Lower lobe of right lung (tissue), 2 donors: ENCODE data around the gene ASB13. TPM values are rescaled to one million over a fixed set of nuclear protein-coding genes. Genes with fewer than 3 reads are reported as not detected.

ENCODE experiments used
- ATAC-seq, 2 donors: fragments of 200-7000 bp; cut with Tn5 transposase; one replicate each; pipeline ENCODE4 v1.9.1; 2020 to 2022; ENCODE audit warnings: mild to moderate bottlenecking in 2 of 2, moderate library complexity in 2 of 2
- DNase-seq: peaks from one replicate; pipeline ENCODE4 v3.0.0-alpha.2; 2020
- H3K27ac ChIP-seq: fragments of 200-600 bp; one replicate; pipeline ENCODE4 v1.8.0; 2022
- H3K27me3 ChIP-seq: fragments of 200-600 bp; one replicate; pipeline ENCODE4 v1.8.0; 2022; ENCODE audit warnings: low read depth
- H3K36me3 ChIP-seq: fragments of 200-600 bp; one replicate; pipeline ENCODE4 v1.8.0; 2022; ENCODE audit warnings: mild to moderate bottlenecking
- H3K4me1 ChIP-seq: fragments of 200-600 bp; one replicate; pipeline ENCODE4 v1.8.0; 2022
- H3K4me3 ChIP-seq: fragments of 200-600 bp; one replicate; pipeline ENCODE4 v1.8.0; 2022; ENCODE audit warnings: mild to moderate bottlenecking
- H3K9me3 ChIP-seq: fragments of 200-600 bp; one replicate; pipeline ENCODE4 v1.8.0; 2022
- intact Hi-C: fragments of 100-400 bp; cut with DNase I; formaldehyde crosslinking; loops from one replicate; pipeline ENCODE4 v1.11.0; 2022
- long read RNA-seq: library from polyadenylated mRNA; unstranded; transcript quantifications from one replicate; pipeline ENCODE4 v2.0.0, GENCODE V29; 2021
- total RNA-seq: library from RNA; stranded (reverse); fragmentation: NEBNext Ultra II Directional; extraction: Animal tissue kit (Norgen Biotek cat#: 25700); gene quantifications from one replicate; pipeline ENCODE4 v1.2.1, GENCODE V29; 2021
- TF ChIP-seq, protein P1 (sequence below): fragments of 200-600 bp; IDR thresholded peaks from one replicate; pipeline ENCODE4 v1.8.0; 2022; ENCODE audit warnings: antibody characterized with exemption, mild to moderate bottlenecking
- donor health status: DM: no; HTN: yes; CAD: no; lungs with severe emphysema.

The ASB13 gene, protein sequence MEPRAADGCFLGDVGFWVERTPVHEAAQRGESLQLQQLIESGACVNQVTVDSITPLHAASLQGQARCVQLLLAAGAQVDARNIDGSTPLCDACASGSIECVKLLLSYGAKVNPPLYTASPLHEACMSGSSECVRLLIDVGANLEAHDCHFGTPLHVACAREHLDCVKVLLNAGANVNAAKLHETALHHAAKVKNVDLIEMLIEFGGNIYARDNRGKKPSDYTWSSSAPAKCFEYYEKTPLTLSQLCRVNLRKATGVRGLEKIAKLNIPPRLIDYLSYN
- total RNA-seq = 27.6 TPM
- long read RNA-seq, transcript ASB13-201 (6 exons, 2,699 nt) = major isoform, 35 of 60 reads
- long read RNA-seq, partial matches to known transcripts = 11 of 60 reads
- long read RNA-seq, other reads (novel, unspliced or antisense) = 10 of 60 reads

DNA sequence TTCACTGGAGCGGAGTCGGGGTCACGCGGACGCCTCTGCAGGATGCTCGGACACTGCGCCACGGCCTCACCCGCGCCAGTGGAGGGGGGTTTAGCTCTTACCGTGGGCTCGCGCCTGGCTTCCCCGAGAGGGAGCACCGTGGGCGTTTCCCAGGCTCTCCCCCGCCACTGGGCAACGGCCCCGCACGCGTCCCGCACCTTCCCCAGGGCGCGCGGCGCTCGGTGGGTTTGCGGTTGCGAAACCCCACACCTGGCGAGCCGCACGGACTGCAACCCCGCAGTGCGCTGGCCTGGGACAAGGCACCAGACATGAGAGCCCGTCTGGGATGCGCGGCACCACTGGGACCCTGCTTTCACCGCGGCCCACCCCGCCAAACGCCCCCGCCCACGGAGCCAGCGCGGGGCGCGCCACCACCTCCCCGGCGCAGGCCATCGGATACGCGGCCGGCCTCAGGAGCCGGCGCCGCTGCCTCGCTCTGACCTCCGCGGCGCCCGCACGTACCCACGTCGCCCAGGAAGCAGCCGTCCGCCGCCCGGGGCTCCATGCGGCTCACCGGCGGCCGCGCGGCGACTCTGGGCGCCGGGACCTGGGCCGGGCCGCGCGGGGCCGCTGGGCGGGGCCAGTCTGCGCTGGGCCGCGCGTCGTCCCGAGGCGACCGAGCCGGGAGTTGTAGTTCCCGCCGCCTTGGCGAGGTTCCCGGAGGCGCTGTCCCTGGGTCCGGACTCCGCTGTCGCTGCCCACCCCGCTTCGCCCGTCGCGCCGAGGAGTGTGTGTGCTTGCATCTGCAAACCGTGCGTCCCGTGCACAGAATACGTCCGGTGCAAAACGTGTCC is at the start of gene ASB13:
Gene ASB13, minus strand, starts transcription at position 588 of the 833 bp plus-strand sequence. Its CDS starts 44 bp downstream, at position 544.
- no peaks in the 10 kb centered on the region for H3K27me3 ChIP-seq
- H3K27ac ChIP-seq = peak within 1 kb of the TSS; percentile 85
- DNase-seq (peak; percentile 85), ATAC-seq (peak; percentile 96 to 98)
- TF ChIP-seq, protein P1, sequence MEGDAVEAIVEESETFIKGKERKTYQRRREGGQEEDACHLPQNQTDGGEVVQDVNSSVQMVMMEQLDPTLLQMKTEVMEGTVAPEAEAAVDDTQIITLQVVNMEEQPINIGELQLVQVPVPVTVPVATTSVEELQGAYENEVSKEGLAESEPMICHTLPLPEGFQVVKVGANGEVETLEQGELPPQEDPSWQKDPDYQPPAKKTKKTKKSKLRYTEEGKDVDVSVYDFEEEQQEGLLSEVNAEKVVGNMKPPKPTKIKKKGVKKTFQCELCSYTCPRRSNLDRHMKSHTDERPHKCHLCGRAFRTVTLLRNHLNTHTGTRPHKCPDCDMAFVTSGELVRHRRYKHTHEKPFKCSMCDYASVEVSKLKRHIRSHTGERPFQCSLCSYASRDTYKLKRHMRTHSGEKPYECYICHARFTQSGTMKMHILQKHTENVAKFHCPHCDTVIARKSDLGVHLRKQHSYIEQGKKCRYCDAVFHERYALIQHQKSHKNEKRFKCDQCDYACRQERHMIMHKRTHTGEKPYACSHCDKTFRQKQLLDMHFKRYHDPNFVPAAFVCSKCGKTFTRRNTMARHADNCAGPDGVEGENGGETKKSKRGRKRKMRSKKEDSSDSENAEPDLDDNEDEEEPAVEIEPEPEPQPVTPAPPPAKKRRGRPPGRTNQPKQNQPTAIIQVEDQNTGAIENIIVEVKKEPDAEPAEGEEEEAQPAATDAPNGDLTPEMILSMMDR = no peak
- peaks cover 20% of the 10 kb centered on the region for H3K4me1 ChIP-seq
- no peaks in the 10 kb centered on the region for H3K36me3 ChIP-seq
- H3K4me3 ChIP-seq = peak within 1 kb of the TSS; percentile 88
- intact Hi-C loops = no loop called here
- no peaks in the 10 kb centered on the region for H3K9me3 ChIP-seq

DNA sequence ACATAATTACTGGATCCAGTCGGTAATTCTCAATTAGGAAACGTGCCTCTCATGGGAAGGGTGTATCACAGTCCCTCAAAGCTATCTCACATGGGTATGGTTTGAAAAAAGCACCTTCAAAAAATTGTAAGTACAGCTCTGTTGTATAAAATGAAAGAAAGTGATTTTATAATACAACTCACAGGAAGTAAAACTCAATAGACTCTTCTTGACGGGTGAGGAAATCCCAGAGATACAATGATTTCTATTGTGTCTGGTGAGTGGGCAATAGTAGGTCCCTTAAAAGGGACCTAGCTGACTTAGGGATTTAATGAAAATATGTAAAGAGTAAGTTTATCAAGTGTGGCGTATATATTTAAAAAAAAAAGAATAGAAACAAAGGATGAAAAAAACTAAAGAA is 45.2 kb upstream of the ASB13 start:
- peak overlapping the region; percentile 41 for H3K4me3 ChIP-seq
- TF ChIP-seq, protein P1 = no peak
- intact Hi-C loops = no loop called here
- ATAC-seq (no peak), DNase-seq (no peak)
- H3K27me3 ChIP-seq = no peaks in the 10 kb centered on the region
- H3K27ac ChIP-seq = peak overlapping the region; percentile 44
- H3K36me3 ChIP-seq = no peaks in the 10 kb centered on the region
- H3K4me1 ChIP-seq = peaks cover 25% of the 10 kb centered on the region
- no peaks in the 10 kb centered on the region for H3K9me3 ChIP-seq

DNA sequence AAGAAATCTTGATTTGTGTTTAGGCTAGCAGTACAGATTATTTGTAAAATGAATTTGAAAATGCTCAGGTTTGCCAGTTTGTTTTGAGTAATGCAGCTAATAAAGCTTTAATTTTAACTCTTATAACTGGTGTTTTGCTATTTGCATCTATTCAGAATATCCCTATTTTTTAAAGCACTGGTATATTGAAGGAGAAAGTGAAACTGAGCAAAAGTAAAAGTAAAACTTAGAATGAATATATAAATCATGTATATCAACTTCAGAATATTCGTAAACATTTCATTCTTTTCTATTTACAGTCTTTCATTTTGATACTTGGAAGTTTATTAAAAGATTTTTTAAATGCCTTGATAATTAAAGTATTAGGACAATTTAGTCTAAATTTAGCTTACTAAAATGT is 44.5 kb upstream of the ASB13 start:
- peak in 1 of 2 donors; percentile 41 for ATAC-seq

DNA sequence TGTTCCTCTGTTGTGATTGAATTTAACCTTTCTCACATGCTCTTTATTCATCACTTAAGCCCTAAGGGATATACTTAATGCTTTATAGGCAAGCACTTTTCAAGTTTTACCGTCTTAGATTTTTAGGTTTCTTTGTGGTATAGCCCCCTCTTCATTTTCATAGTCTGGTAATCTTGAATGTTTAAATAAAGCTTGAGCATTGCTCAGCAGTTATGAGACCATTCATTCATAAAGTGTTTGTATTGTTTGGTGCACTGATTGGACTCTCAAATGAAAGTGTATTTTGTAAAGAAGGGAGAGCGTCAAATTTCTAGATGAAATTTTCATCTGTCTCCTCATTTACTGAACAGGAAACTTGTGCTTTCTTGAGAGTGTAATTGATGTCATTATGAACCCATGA is 43.5 kb upstream of the ASB13 start:
- TF ChIP-seq, protein P1 = no peak
- H3K4me1 ChIP-seq = peaks cover 25% of the 10 kb centered on the region
- ATAC-seq (no peak), DNase-seq (no peak)
- no peaks in the 10 kb centered on the region for H3K9me3 ChIP-seq
- H3K4me3 ChIP-seq = no peak overlapping the region
- no peak overlapping the region for H3K27ac ChIP-seq
- no peaks in the 10 kb centered on the region for H3K27me3 ChIP-seq
- intact Hi-C loops = no loop called here
- H3K36me3 ChIP-seq = no peaks in the 10 kb centered on the region

More for the DNA sequence above, 44.5 kb upstream of the ASB13 start:
- H3K36me3 ChIP-seq = no peaks in the 10 kb centered on the region
- no peaks in the 10 kb centered on the region for H3K9me3 ChIP-seq
- DNase-seq = no peak
- no peaks in the 10 kb centered on the region for H3K27me3 ChIP-seq
- intact Hi-C loops = no loop called here
- H3K27ac ChIP-seq = peak overlapping the region; percentile 44
- peak overlapping the region; percentile 41 for H3K4me3 ChIP-seq
- H3K4me1 ChIP-seq = peaks cover 25% of the 10 kb centered on the region
- TF ChIP-seq, protein P1 = no peak

DNA sequence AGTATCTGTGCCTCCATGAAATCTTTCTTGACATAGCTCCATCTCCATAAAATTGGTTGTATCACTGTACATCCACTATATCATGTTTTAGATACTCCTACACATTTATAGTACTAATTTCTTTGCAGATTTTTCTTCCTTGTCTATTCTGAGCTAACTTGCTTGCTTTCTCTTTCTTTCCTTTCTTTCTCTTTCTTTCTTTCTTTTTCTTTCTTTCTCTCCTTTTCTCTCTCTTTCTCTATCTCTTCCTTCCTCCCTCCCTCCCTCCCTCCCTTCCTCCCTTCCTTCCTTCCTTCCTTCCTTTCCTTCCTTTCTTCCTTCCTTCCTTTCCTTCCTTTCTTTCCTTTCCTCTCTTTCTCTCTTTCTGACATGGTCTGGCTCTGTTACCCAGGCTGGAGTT is 42.0 kb upstream of the ASB13 start:
- Histone ChIP-seq H3K9me3 (no peaks in the 10 kb centered on the region), H3K27me3 (no peaks in the 10 kb centered on the region), H3K4me3 (no peak overlapping the region), H3K4me1 (peaks cover 25% of the 10 kb centered on the region), H3K36me3 (no peaks in the 10 kb centered on the region), H3K27ac (no peak overlapping the region)
- DNase-seq (no peak), ATAC-seq (no peak)
- intact Hi-C loops = no loop called here
- TF ChIP-seq, protein P1 = no peak
